ENCODE measurements around the gene APOA4. TPM values are rescaled to one million over a fixed set of nuclear protein-coding genes. Genes with fewer than 3 reads are reported as not detected.
A peak's percentile ranks its signal among the peaks of the same experiment; 100 is the strongest.

The APOA4 gene
- total and polyA plus RNA-seq, 2 of the 13 experiments (the other 11 are each of a cell fraction or from before 2014, with no cell fraction given) = 3.8 to 7.2 TPM

- TF ChIP-seq ZBED4 (CRISPR knock-in tag; IDR thresholded peaks at IDR 0.05; ENCODE audit: borderline replicate concordance) (no peak), NCOA1 (CRISPR knock-in tag; IDR thresholded peaks at IDR 0.05) (peak; percentile 7; the same call in 1 of the 2 replicates), ZNF609 (CRISPR knock-in tag; IDR thresholded peaks at IDR 0.05; ENCODE audit: borderline replicate concordance) (no peak), ZNF737 (CRISPR knock-in tag; IDR thresholded peaks at IDR 0.05; ENCODE audit: borderline replicate concordance) (no peak), ZFP36L2 (CRISPR knock-in tag; IDR thresholded peaks at IDR 0.05) (no peak), ZMYM3 (CRISPR knock-in tag; IDR thresholded peaks at IDR 0.05) (0 out of 2 replicates have a peak, but pooled peaks have one; percentile 34), ZBTB40 (IDR thresholded peaks at IDR 0.05) (no peak), ZBTB40 (CRISPR knock-in tag; IDR thresholded peaks at IDR 0.05) (no peak), HDAC1 (CRISPR knock-in tag; IDR thresholded peaks at IDR 0.05) (no peak)
These were observed 7.2 kb upstream of the APOA4 start (continued) for GRCh38 chr11:116830184-116830912.

All from HepG2 (cell line).